Measurements from ENCODE around the gene MFN1. TPM values are rescaled to one million over a fixed set of nuclear protein-coding genes. Genes with fewer than 3 reads are reported as not detected.

The MFN1 gene
- total and polyA plus RNA-seq, 2 of the 13 experiments (the other 11 are each of a cell fraction or from before 2014, with no cell fraction given): 25.2 to 37.5 TPM

DNA sequence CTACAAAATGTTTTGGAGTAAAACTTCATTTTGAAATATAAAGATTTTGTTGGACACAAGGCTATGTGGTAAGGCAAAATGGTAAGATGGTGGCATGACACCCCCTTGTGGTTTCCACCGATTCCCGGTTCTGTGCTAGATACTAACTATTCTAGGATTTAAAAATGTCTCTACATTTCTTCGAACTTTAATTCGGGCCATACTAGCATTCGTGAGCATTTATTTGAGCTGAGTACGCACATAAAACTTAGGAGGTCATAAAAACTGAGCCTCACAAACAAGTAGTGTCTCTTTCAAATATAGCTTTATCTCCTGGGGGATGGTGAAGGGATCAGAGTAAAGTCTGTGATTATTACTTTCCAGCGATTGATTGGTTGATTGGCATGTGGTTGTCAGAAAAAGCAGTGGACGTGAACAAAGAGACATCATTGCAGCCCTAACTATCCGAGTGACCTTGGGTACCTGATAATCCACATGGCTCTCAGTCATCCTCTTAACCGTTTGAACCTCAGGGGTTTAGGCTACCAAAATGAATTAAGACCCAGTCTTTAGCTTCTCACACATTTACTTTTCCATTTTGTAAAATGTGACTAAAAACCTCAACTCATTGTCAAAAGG, 25.7 kb upstream of the MFN1 start:
- Histone ChIP-seq H3K27me3 (ENCODE audit: control insufficient read depth in 1 of 2, insufficient read depth in 2 of 2, low read length in 2 of 2) (no peaks in the 10 kb centered on the region; a peak in 1 of 5 replicates), H3K27ac (ENCODE audit: extremely low read length, insufficient read depth, low read length) (no peak overlapping the region), H2AFZ (ENCODE audit: low read length) (peak overlapping the region; percentile 96), H3K9me3 (ENCODE audit: low read length) (no peaks in the 10 kb centered on the region), H3K4me2 (ENCODE audit: low read depth, low read length) (peak overlapping the region; percentile 97), H4K20me1 (ENCODE audit: insufficient read depth, low read length) (peaks cover 6% of the 10 kb centered on the region; the same call in 1 of the 2 replicates), H3K79me2 (ENCODE audit: insufficient read depth, low read length) (peaks cover 33% of the 10 kb centered on the region), H3K4me1 (ENCODE audit: insufficient read depth, low read length) (peaks cover 50% of the 10 kb centered on the region), H3K9ac (ENCODE audit: insufficient read depth, low read depth, low read length) (peak overlapping the region; percentile 97), H3K36me3 (replicated peaks in 1 of 2; ENCODE audit: control insufficient read depth in 1 of 2, insufficient read depth in 2 of 2, low read length in 2 of 2) (no peaks in the 10 kb centered on the region), H3K4me3 (replicated peaks in 1 of 3; ENCODE audit: insufficient read depth in 1 of 3, low read depth in 2 of 3, low read length in 3 of 3) (peak overlapping the region; percentile 61 to 99 (median 92))
- POLR2A ChIA-PET: interaction anchor here (1.3 to 1.8 kb wide), 2 partner anchors 71 to 241 kb away, joined by 5 to 6 read pairs; partner anchors contain the start of genes ACTL6A and KCNMB3
- CTCF ChIA-PET (ENCODE audit: low intra/inter-chr PET ratio, low total read pairs): interaction anchor here (0.9 to 2.9 kb wide), 4 partner anchors 174 to 306 kb away, joined by 3 to 16 read pairs (median 8); partner anchors contain the start of gene PIK3CA
- peak; percentile 78 for TF ChIP-seq STAG1 (CRISPR knock-in tag; IDR thresholded peaks at IDR 0.05)
- TF ChIP-seq MXI1 (IDR thresholded peaks at IDR 0.05; ENCODE audit: borderline replicate concordance, low read depth, low read length): no peak
- peak; percentile 38; the same call in 1 of the 2 replicates for TF ChIP-seq SMC3 (IDR thresholded peaks at IDR 0.05; ENCODE audit: low read length)
- TF ChIP-seq STAT6 (CRISPR knock-in tag; IDR thresholded peaks at IDR 0.05; ENCODE audit: borderline replicate concordance): peak; percentile 24; the same call in 1 of the 2 replicates
- TF ChIP-seq, protein P1, sequence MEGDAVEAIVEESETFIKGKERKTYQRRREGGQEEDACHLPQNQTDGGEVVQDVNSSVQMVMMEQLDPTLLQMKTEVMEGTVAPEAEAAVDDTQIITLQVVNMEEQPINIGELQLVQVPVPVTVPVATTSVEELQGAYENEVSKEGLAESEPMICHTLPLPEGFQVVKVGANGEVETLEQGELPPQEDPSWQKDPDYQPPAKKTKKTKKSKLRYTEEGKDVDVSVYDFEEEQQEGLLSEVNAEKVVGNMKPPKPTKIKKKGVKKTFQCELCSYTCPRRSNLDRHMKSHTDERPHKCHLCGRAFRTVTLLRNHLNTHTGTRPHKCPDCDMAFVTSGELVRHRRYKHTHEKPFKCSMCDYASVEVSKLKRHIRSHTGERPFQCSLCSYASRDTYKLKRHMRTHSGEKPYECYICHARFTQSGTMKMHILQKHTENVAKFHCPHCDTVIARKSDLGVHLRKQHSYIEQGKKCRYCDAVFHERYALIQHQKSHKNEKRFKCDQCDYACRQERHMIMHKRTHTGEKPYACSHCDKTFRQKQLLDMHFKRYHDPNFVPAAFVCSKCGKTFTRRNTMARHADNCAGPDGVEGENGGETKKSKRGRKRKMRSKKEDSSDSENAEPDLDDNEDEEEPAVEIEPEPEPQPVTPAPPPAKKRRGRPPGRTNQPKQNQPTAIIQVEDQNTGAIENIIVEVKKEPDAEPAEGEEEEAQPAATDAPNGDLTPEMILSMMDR (CRISPR knock-in tag; IDR thresholded peaks at IDR 0.05): peak; percentile 73
- no peak for TF ChIP-seq TP53 (CRISPR knock-in tag; conservative IDR thresholded peaks at IDR 0.05)
- 0 out of 2 replicates have a peak, but pooled peaks have one; percentile 18 for TF ChIP-seq MED1 (CRISPR knock-in tag; IDR thresholded peaks at IDR 0.05)
- TF ChIP-seq RAD21 (CRISPR knock-in tag; IDR thresholded peaks at IDR 0.05): peak; percentile 40; the same call in 1 of the 2 replicates
- intact Hi-C loops (cut with micrococcal nuclease; ENCODE audit: unreplicated experiment) (loop anchor here (1.0 to 10.0 kb wide), 5 partner anchors 174 to 323 kb away; no protein-coding TSS in a partner anchor), in situ Hi-C loops (cut with HindIII; ENCODE audit: extremely low pct_ligation_motif_present, low pct_unique_long_range_greater_than_20kb) (loop anchor here (5.0 to 25.0 kb wide), 4 partner anchors 174 to 884 kb away; partner anchors contain the start of gene PIK3CA)
- ATAC-seq: peak; percentile 13; the same call in 2 of the 3 replicates
- FAIRE-seq: peak; percentile 39
- BruUV-seq (replicated peaks): no TSS peak
- WGBS (ENCODE audit: low lambda C conversion rate): 1% methylated on average over 10 of the region's 10 CpGs
- DNase-seq (ENCODE audit: low spot score): peak; percentile 29
